ENCODE results near the gene FNBP1.

Gene FNBP1

GRCh38 chr9:130053504-130054324 is 10.7 kb upstream of the FNBP1 start, which contains the start of gene GPR107:
Gene GPR107 (plus strand): TSS chr9:130053906. CDS start chr9:130053933, 27 bp downstream.
- Histone ChIP-seq H3K79me2 (ENCODE audit: insufficient read depth, low read length) (peaks cover 53% of the 10 kb centered on the region), H3K9me2 (replicated peaks; ENCODE audit: insufficient read depth, low read length) (no peaks in the 10 kb centered on the region), H3K9ac (ENCODE audit: low read length) (peak within 1 kb of the TSS; percentile 84), H3K4me2 (ENCODE audit: low read depth, low read length, poor library complexity, severe bottlenecking) (peak within 1 kb of the TSS; percentile 72), H3K4me3 (ENCODE audit: insufficient read depth, low read length, poor library complexity, severe bottlenecking) (peak within 1 kb of the TSS; percentile 84), H2AFZ (ENCODE audit: low read depth, low read length, severe bottlenecking) (peak within 1 kb of the TSS; percentile 94), H3F3A (ENCODE audit: insufficient read depth) (peaks cover 14% of the 10 kb centered on the region), H3K36me3 (ENCODE audit: low read length) (no peaks in the 10 kb centered on the region), H3K27ac (ENCODE audit: low read depth, low read length) (peak within 1 kb of the TSS; percentile 58), H3K27me3 (ENCODE audit: low read length) (no peaks in the 10 kb centered on the region), H4K20me1 (ENCODE audit: low read depth, low read length) (no peaks in the 10 kb centered on the region), H3K9me3 (ENCODE audit: insufficient read depth, low read length) (no peaks in the 10 kb centered on the region)
- TF ChIP-seq CTCF (IDR thresholded peaks at IDR 0.05; ENCODE audit: insufficient read depth, low read length, poor library complexity, severe bottlenecking): no peak
- no peak for TF ChIP-seq EZH2phosphoT487 (conservative IDR thresholded peaks at IDR 0.05; ENCODE audit: low read length)

GRCh38 chr9:130053109-130053503 is 10.1 kb upstream of the FNBP1 start:
- TF ChIP-seq CTCF (IDR thresholded peaks at IDR 0.05; ENCODE audit: insufficient read depth, low read length, poor library complexity, severe bottlenecking): no peak
- TF ChIP-seq EZH2phosphoT487 (conservative IDR thresholded peaks at IDR 0.05; ENCODE audit: low read length): no peak
- H3K79me2 ChIP-seq (ENCODE audit: insufficient read depth, low read length): peaks cover 47% of the 10 kb centered on the region

GRCh38 chr9:130051855-130052254 is 8.9 kb upstream of the FNBP1 start:
- Histone ChIP-seq H3K9ac (ENCODE audit: low read length) (no peak overlapping the region), H3F3A (ENCODE audit: insufficient read depth) (peaks cover 19% of the 10 kb centered on the region), H3K9me2 (replicated peaks; ENCODE audit: insufficient read depth, low read length) (no peaks in the 10 kb centered on the region), H3K27me3 (ENCODE audit: low read length) (no peaks in the 10 kb centered on the region), H3K27ac (ENCODE audit: low read depth, low read length) (peak overlapping the region; percentile 7; the same call in 1 of the 2 replicates), H3K36me3 (ENCODE audit: low read length) (no peaks in the 10 kb centered on the region), H2AFZ (ENCODE audit: low read depth, low read length, severe bottlenecking) (no peak overlapping the region), H3K9me3 (ENCODE audit: insufficient read depth, low read length) (no peaks in the 10 kb centered on the region), H3K4me2 (ENCODE audit: low read depth, low read length, poor library complexity, severe bottlenecking) (peak overlapping the region; percentile 72), H3K79me2 (ENCODE audit: insufficient read depth, low read length) (peaks cover 37% of the 10 kb centered on the region), H3K4me3 (ENCODE audit: insufficient read depth, low read length, poor library complexity, severe bottlenecking) (no peak overlapping the region), H4K20me1 (ENCODE audit: low read depth, low read length) (no peaks in the 10 kb centered on the region)
- TF ChIP-seq CTCF (IDR thresholded peaks at IDR 0.05; ENCODE audit: insufficient read depth, low read length, poor library complexity, severe bottlenecking): no peak
- TF ChIP-seq EZH2phosphoT487 (conservative IDR thresholded peaks at IDR 0.05; ENCODE audit: low read length): no peak

More at GRCh38 chr9:130053109-130053503, 10.1 kb upstream of the FNBP1 start:
- Histone ChIP-seq H2AFZ (ENCODE audit: low read depth, low read length, severe bottlenecking) (peak overlapping the region; percentile 94), H3K27me3 (ENCODE audit: low read length) (no peaks in the 10 kb centered on the region), H3K4me3 (ENCODE audit: insufficient read depth, low read length, poor library complexity, severe bottlenecking) (peak overlapping the region; percentile 84), H3K36me3 (ENCODE audit: low read length) (no peaks in the 10 kb centered on the region), H3F3A (ENCODE audit: insufficient read depth) (peaks cover 14% of the 10 kb centered on the region), H3K9ac (ENCODE audit: low read length) (peak overlapping the region; percentile 84), H3K9me3 (ENCODE audit: insufficient read depth, low read length) (no peaks in the 10 kb centered on the region), H4K20me1 (ENCODE audit: low read depth, low read length) (no peaks in the 10 kb centered on the region), H3K27ac (ENCODE audit: low read depth, low read length) (peak overlapping the region; percentile 58), H3K9me2 (replicated peaks; ENCODE audit: insufficient read depth, low read length) (no peaks in the 10 kb centered on the region), H3K4me2 (ENCODE audit: low read depth, low read length, poor library complexity, severe bottlenecking) (peak overlapping the region; percentile 72)
